Mesendoderm (in vitro differentiated cells): ENCODE measurements around the gene KCTD21.

Experiments
- DNase-seq: peaks from one replicate; pipeline ENCODE4 v3.0.0; 2013
- H2AK5ac ChIP-seq: 2 replicates; pipeline ENCODE4 v1.6.1; 2013; ENCODE audit warnings: low read length, inconsistent platforms
- H2BK120ac ChIP-seq: 2 replicates; pipeline ENCODE4 v1.6.1; 2013; ENCODE audit warnings: low read depth, mild to moderate bottlenecking, low read length, moderate library complexity, mixed read lengths
- H2BK15ac ChIP-seq: replicated peaks from 2 replicates; pipeline ENCODE4 v1.6.1; 2013; ENCODE audit warnings: low read depth, mild to moderate bottlenecking, moderate library complexity
- H2BK5ac ChIP-seq: 2 replicates; pipeline ENCODE4 v1.6.1; 2013; ENCODE audit warnings: low read length, inconsistent platforms
- H3K18ac ChIP-seq: 2 replicates; pipeline ENCODE4 v1.6.1; 2013; ENCODE audit warnings: mild to moderate bottlenecking, low read length, mixed read lengths
- H3K23ac ChIP-seq: one replicate; pipeline ENCODE4 v1.6.1; 2013; ENCODE audit warnings: low read length
- H3K27ac ChIP-seq: 2 replicates; pipeline ENCODE4 v1.5.1; 2013; ENCODE audit warnings: low read depth, mild to moderate bottlenecking, inconsistent platforms, low read length, moderate library complexity
- H3K27me3 ChIP-seq: 2 replicates; pipeline ENCODE4 v1.6.1; 2013; ENCODE audit warnings: low read length, control low read depth, mild to moderate bottlenecking, inconsistent platforms; ENCODE audit not compliant: insufficient read depth, poor library complexity
- H3K36me3 ChIP-seq: 2 replicates; pipeline ENCODE4 v1.6.1; 2013; ENCODE audit warnings: low read length, inconsistent platforms; ENCODE audit not compliant: control insufficient read depth, insufficient read depth
- H3K4ac ChIP-seq: one replicate; pipeline ENCODE4 v1.6.1; 2013; ENCODE audit warnings: low read depth, mild to moderate bottlenecking, low read length, moderate library complexity
- H3K4me1 ChIP-seq: 2 replicates; pipeline ENCODE4 v1.6.1; 2013; ENCODE audit warnings: low read depth, low read length, inconsistent platforms; ENCODE audit not compliant: control insufficient read depth
- H3K4me2 ChIP-seq: 2 replicates; pipeline ENCODE4 v1.6.1; 2013; ENCODE audit warnings: low read length
- H3K4me3 ChIP-seq: 2 replicates; pipeline ENCODE4 v1.5.1; 2013; ENCODE audit warnings: mild to moderate bottlenecking, low read length
- H3K56ac ChIP-seq: one replicate; pipeline ENCODE4 v1.6.1; 2013; ENCODE audit warnings: low read length
- H3K79me1 ChIP-seq: 2 replicates; pipeline ENCODE4 v1.6.1; 2013; ENCODE audit warnings: low read length, inconsistent platforms
- H3K79me2 ChIP-seq: 2 replicates; pipeline ENCODE4 v1.6.1; 2013; ENCODE audit warnings: mild to moderate bottlenecking, low read length; ENCODE audit not compliant: control insufficient read depth, insufficient read depth
- H3K9ac ChIP-seq: 2 replicates; pipeline ENCODE4 v1.6.1; 2013; ENCODE audit warnings: low read length, inconsistent platforms
- H4K5ac ChIP-seq: one replicate; pipeline ENCODE4 v1.6.1; 2013; ENCODE audit warnings: low read length
- H4K8ac ChIP-seq: one replicate; pipeline ENCODE4 v1.6.1; 2013; ENCODE audit warnings: low read depth, mild to moderate bottlenecking, control low read depth, low read length, moderate library complexity
- WGBS: extraction: QIAGEN DNeasy Blood & Tissue Kit; methylation state at CpG from one replicate; pipeline ENCODE4 v1.1.7; 2013; ENCODE audit warnings: low lambda C conversion rate, missing lambda C conversion rate; ENCODE audit not compliant: insufficient coverage; ENCODE audit errors: extremely low coverage; 5-methylcytosine and 5-hydroxymethylcytosine counted together

KCTD21 gene

GRCh38 chr11:78189174-78189724 is 823 bp upstream of the KCTD21 start:
- no peak overlapping the region for H3K27ac ChIP-seq
- H3K4me3 ChIP-seq: peak overlapping the region; percentile 87
- H3K79me2 ChIP-seq: no peaks in the 10 kb centered on the region
- no peaks in the 10 kb centered on the region for H3K79me1 ChIP-seq
- no CpG with 5 or more reads among the region's 18 CpGs for WGBS
- H3K9ac ChIP-seq: peak overlapping the region; percentile 60
- no peak overlapping the region for H2BK15ac ChIP-seq
- H3K4ac ChIP-seq: no peak overlapping the region
- no peak overlapping the region for H4K5ac ChIP-seq
- no peaks in the 10 kb centered on the region for H3K27me3 ChIP-seq
- H4K8ac ChIP-seq: no peak overlapping the region
- peaks cover 5% of the 10 kb centered on the region for H3K4me1 ChIP-seq
- H3K23ac ChIP-seq: no peak overlapping the region
- H3K56ac ChIP-seq: peak overlapping the region; percentile 91
- no peaks in the 10 kb centered on the region for H3K36me3 ChIP-seq
- no peak for DNase-seq
- no peak overlapping the region for H2AK5ac ChIP-seq
- H3K18ac ChIP-seq: peak overlapping the region; percentile 19
- H2BK5ac ChIP-seq: no peak overlapping the region
- H3K4me2 ChIP-seq: peak overlapping the region; percentile 79
- no peak overlapping the region for H2BK120ac ChIP-seq

GRCh38 chr11:78187366-78188285 is 800 bp downstream of the KCTD21 start:
- WGBS: no CpG with 5 or more reads among the region's 31 CpGs
- Histone ChIP-seq H3K27ac (no peak overlapping the region), H3K79me1 (no peaks in the 10 kb centered on the region)

GRCh38 chr11:78181185-78181584 is 7.2 kb downstream of the KCTD21 start:
- no peak overlapping the region for H3K23ac ChIP-seq
- H3K79me2 ChIP-seq: no peaks in the 10 kb centered on the region
- no peak for DNase-seq
- no peak overlapping the region for H4K8ac ChIP-seq
- H3K79me1 ChIP-seq: no peaks in the 10 kb centered on the region
- H3K36me3 ChIP-seq: no peaks in the 10 kb centered on the region
- H3K27me3 ChIP-seq: no peaks in the 10 kb centered on the region
- no peak overlapping the region for H3K9ac ChIP-seq
- H3K56ac ChIP-seq: no peak overlapping the region
- no peak overlapping the region for H3K27ac ChIP-seq
- H3K18ac ChIP-seq: no peak overlapping the region
- no peak overlapping the region for H3K4me2 ChIP-seq
- no peak overlapping the region for H2BK5ac ChIP-seq
- no peak overlapping the region for H2BK120ac ChIP-seq
- H4K5ac ChIP-seq: no peak overlapping the region
- H3K4me1 ChIP-seq: no peaks in the 10 kb centered on the region
- H2AK5ac ChIP-seq: no peak overlapping the region
- no peak overlapping the region for H3K4ac ChIP-seq
- no peak overlapping the region for H2BK15ac ChIP-seq
- WGBS: no CpG with 5 or more reads among the region's 2 CpGs
- no peak overlapping the region for H3K4me3 ChIP-seq

More at GRCh38 chr11:78187366-78188285, 800 bp downstream of the KCTD21 start:
- Histone ChIP-seq H3K23ac (peak overlapping the region; percentile 6), H3K79me2 (no peaks in the 10 kb centered on the region), H2BK5ac (no peak overlapping the region), H3K4ac (no peak overlapping the region), H2BK120ac (no peak overlapping the region), H3K36me3 (no peaks in the 10 kb centered on the region), H4K5ac (no peak overlapping the region), H3K4me3 (peak overlapping the region; percentile 51), H3K4me2 (peak overlapping the region; percentile 92), H3K4me1 (peaks cover 5% of the 10 kb centered on the region), H4K8ac (no peak overlapping the region), H2AK5ac (no peak overlapping the region), H3K18ac (no peak overlapping the region), H3K27me3 (no peaks in the 10 kb centered on the region), H3K56ac (peak overlapping the region; percentile 82), H2BK15ac (no peak overlapping the region), H3K9ac (peak overlapping the region; percentile 75)
- no peak for DNase-seq

- H3K36me3 ChIP-seq: no peaks in the 10 kb centered on the region
- H2AK5ac ChIP-seq: no peak overlapping the region
- H3K23ac ChIP-seq: no peak overlapping the region
- no peaks in the 10 kb centered on the region for H3K4me1 ChIP-seq
- H2BK120ac ChIP-seq: no peak overlapping the region
- no peaks in the 10 kb centered on the region for H3K79me2 ChIP-seq
- no peak overlapping the region for H3K4ac ChIP-seq
- DNase-seq: no peak
- no peaks in the 10 kb centered on the region for H3K27me3 ChIP-seq
- no peak overlapping the region for H3K18ac ChIP-seq
- H3K4me3 ChIP-seq: no peak overlapping the region
- no peak overlapping the region for H2BK15ac ChIP-seq
- H3K56ac ChIP-seq: no peak overlapping the region
- H2BK5ac ChIP-seq: no peak overlapping the region
- H3K4me2 ChIP-seq: no peak overlapping the region
- H4K8ac ChIP-seq: no peak overlapping the region
- H3K79me1 ChIP-seq: no peaks in the 10 kb centered on the region
- no peak overlapping the region for H3K9ac ChIP-seq
- no peak overlapping the region for H3K27ac ChIP-seq
- H4K5ac ChIP-seq: no peak overlapping the region
- no CpG with 5 or more reads among the region's 4 CpGs for WGBS
Observed at GRCh38 chr11:78180751-78181150, 7.7 kb downstream of the KCTD21 start.

GRCh38 chr11:78179459-78180071 is 8.9 kb downstream of the KCTD21 start:
- no peak overlapping the region for H3K9ac ChIP-seq
- no peak overlapping the region for H2AK5ac ChIP-seq
- no peak overlapping the region for H3K4me3 ChIP-seq
- H2BK120ac ChIP-seq: no peak overlapping the region
- H3K23ac ChIP-seq: no peak overlapping the region
- no CpG with 5 or more reads among the region's 7 CpGs for WGBS
- H3K56ac ChIP-seq: no peak overlapping the region
- H4K5ac ChIP-seq: no peak overlapping the region
- no peak overlapping the region for H2BK15ac ChIP-seq
- H3K79me1 ChIP-seq: no peaks in the 10 kb centered on the region
- no peak overlapping the region for H3K4ac ChIP-seq
- H3K27me3 ChIP-seq: no peaks in the 10 kb centered on the region
- no peak overlapping the region for H3K4me2 ChIP-seq
- DNase-seq: peak; percentile 59
- H3K18ac ChIP-seq: no peak overlapping the region
- no peak overlapping the region for H2BK5ac ChIP-seq
- H3K79me2 ChIP-seq: no peaks in the 10 kb centered on the region
- no peak overlapping the region for H3K27ac ChIP-seq
- H3K4me1 ChIP-seq: no peaks in the 10 kb centered on the region
- H4K8ac ChIP-seq: no peak overlapping the region
- no peaks in the 10 kb centered on the region for H3K36me3 ChIP-seq
